Adrenal gland (tissue), 12 donors: ENCODE results near the gene PHF11. TPM values are rescaled to one million over a fixed set of nuclear protein-coding genes. Genes with fewer than 3 reads are reported as not detected.
A peak's percentile ranks its signal among the peaks of the same experiment; 100 is the strongest.

Experiments
- DNase-seq, 7 donors: peaks; one replicate each; pipeline ENCODE4 v3.0.0-alpha.2; 2019 to 2020
- H3K27ac ChIP-seq, 5 donors: fragments of 200-600 bp; sonication (generic) in 4 of 5; 1 replicate in 3 of 5; 2 replicates in 2 of 5; pipeline versions ENCODE4 v1.5.1 to v1.8.0; 2016 to 2020; ENCODE audit warnings: mild to moderate bottlenecking in 1 of 5
- H3K27me3 ChIP-seq: fragments of 200-600 bp; 2 replicates; pipeline ENCODE4 v1.8.0; 2021
- H3K36me3 ChIP-seq, 2 donors: fragments of 200-600 bp; replicated peaks in 1 of 2; 1 replicate in 1 of 2; 2 replicates in 1 of 2; pipeline versions ENCODE4 v1.5.1 to v1.8.0; 2018 to 2022
- H3K4me1 ChIP-seq, 2 donors: fragments of 200-600 bp; replicated peaks in 1 of 2; 1 replicate in 1 of 2; 2 replicates in 1 of 2; pipeline versions ENCODE4 v1.5.1 to v1.8.0; 2018 to 2021
- H3K4me3 ChIP-seq, 4 donors: fragments of 200-600 bp; sonication (generic) in 3 of 4; one replicate each; pipeline ENCODE4 v1.5.1; 2016 to 2018
- H3K9me3 ChIP-seq, 3 donors: fragments of 200-600 bp; sonication (generic) in 1 of 3; replicated peaks in 1 of 3; 1 replicate in 2 of 3; 2 replicates in 1 of 3; pipeline versions ENCODE4 v1.5.1 to v1.8.0; 2016 to 2021
- CTCF ChIP-seq, 6 experiments: fragments of 450-650 bp in 4 of 6; fragments of 200-600 bp in 2 of 6; sonication (generic) in 1 of 6; IDR thresholded peaks; 1 replicate in 5 of 6; 2 replicates in 1 of 6; pipeline versions ENCODE4 v1.5.1 to v1.8.0; 2016 to 2021; ENCODE audit warnings: antibody characterized with exemption in 6 of 6, mild to moderate bottlenecking in 2 of 6, moderate library complexity in 1 of 6
- POLR2A ChIP-seq, 2 donors: fragments of 450-650 bp; IDR thresholded peaks; one replicate each; pipeline ENCODE4 v1.6.1; 2017; ENCODE audit warnings: antibody characterized with exemption in 2 of 2, mild to moderate bottlenecking in 2 of 2, moderate library complexity in 1 of 2
- WGBS, 4 donors: extraction: QIAGEN DNeasy Blood & Tissue Kit in 2 of 4; methylation state at CpG; one replicate each; pipeline versions ENCODE4 v1.1.5 to v1.1.7; 2013 to 2017; 5-methylcytosine and 5-hydroxymethylcytosine counted together
- intact Hi-C, 2 donors: fragments of 100-400 bp; cut with DNase I; formaldehyde crosslinking; loops; one replicate each; pipeline versions ENCODE4 v1.14.1 to v1.15.0; 2022 to 2023
- polyA plus RNA-seq, 3 donors: library from polyadenylated mRNA; stranded (reverse); fragments of 200-250 nt in 2 of 3; fragments of 350-450 nt in 1 of 3; fragmentation: Illumina TruSeq in 1 of 3; extraction: RNeasy Lipid Tissue Mini Kit (QIAGEN cat#74804) in 1 of 3; gene quantifications; one replicate each; pipeline ENCODE4 v1.2.3, GENCODE V29; 2013 to 2014
- total RNA-seq, 9 donors: library from RNA; depleted of rRNA in 4 of 9; stranded (reverse); fragments of >200 nt in 4 of 9; fragments of 120-200 nt in 1 of 9; fragmentation: NEBNext Ultra II Directional in 1 of 9; extraction: Animal tissue kit (Norgen Biotek cat#: 25700) in 1 of 9; gene quantifications; one replicate each; pipeline versions ENCODE4 v1.1.0 to v1.2.4, GENCODE V29; 2013 to 2023
- donor health status: healthy with polysubstance abuse.
- donor health status: Bipolar disorder and iron deficiency.
- donor health status: DM: yes; HTN: yes; CAD: no.
- donor health status: DM: no; HTN: no; CAD: no.
- donor health status: DM: no; HTN: no; CAD: no.
- donor health status: DM: yes; HTN: yes; CAD: no.

The PHF11 gene
- total and polyA plus RNA-seq, 12 donors: 23.8 to 136 (median 64.2) TPM

GRCh38 chr13:49540552-49540951 lies 44.8 kb downstream of the PHF11 start:
- Histone ChIP-seq H3K36me3 (peaks cover 0 to 36% of the 10 kb centered on the region in 2 donors), H3K4me3 (peak overlapping the region in 1 of 4 donors; percentile 13), H3K4me1 (peaks cover 0 to 4% of the 10 kb centered on the region in 2 donors), H3K27me3 (no peaks in the 10 kb centered on the region), H3K27ac (peak overlapping the region in 3 of 5 donors; percentile 21 to 54 (median 47)), H3K9me3 (no peaks in the 10 kb centered on the region)
- no peak for DNase-seq
- intact Hi-C loops: no loop called here
- WGBS, 4 donors: 54 to 67% (median 62%) methylated on average over 7 of the region's 7 CpGs
- TF ChIP-seq CTCF (IDR thresholded peaks at IDR 0.05): no peak
- no peak for TF ChIP-seq POLR2A (IDR thresholded peaks at IDR 0.05)

- no peak for TF ChIP-seq POLR2A (IDR thresholded peaks at IDR 0.05)
- TF ChIP-seq CTCF (IDR thresholded peaks at IDR 0.05): no peak
- no peak overlapping the region for H3K27ac ChIP-seq
- DNase-seq: no peak
- H3K27me3 ChIP-seq: no peaks in the 10 kb centered on the region
- intact Hi-C loops: no loop called here
- H3K9me3 ChIP-seq: no peaks in the 10 kb centered on the region
- WGBS, 4 donors: 95 to 98% (median 98%) methylated on average over 3 of the region's 3 CpGs
- peaks cover 0 to 4% of the 10 kb centered on the region in 2 donors for H3K4me1 ChIP-seq
- no peak overlapping the region for H3K4me3 ChIP-seq
- peaks cover 0 to 56% of the 10 kb centered on the region in 2 donors for H3K36me3 ChIP-seq
Observed at GRCh38 chr13:49543656-49544055, 47.9 kb downstream of the PHF11 start.

GRCh38 chr13:49545661-49546060 lies 49.9 kb downstream of the PHF11 start:
- Histone ChIP-seq H3K4me3 (no peak overlapping the region), H3K27ac (no peak overlapping the region), H3K9me3 (no peaks in the 10 kb centered on the region), H3K27me3 (no peaks in the 10 kb centered on the region), H3K36me3 (peaks cover 0 to 67% of the 10 kb centered on the region in 2 donors), H3K4me1 (peaks cover 0 to 4% of the 10 kb centered on the region in 2 donors)
- TF ChIP-seq POLR2A (IDR thresholded peaks at IDR 0.05) (no peak), CTCF (IDR thresholded peaks at IDR 0.05) (no peak)
- no peak for DNase-seq
- WGBS, 4 donors: 83 to 92% (median 87%) methylated on average over 4 of the region's 4 CpGs
- intact Hi-C loops: no loop called here

- Histone ChIP-seq H3K4me1 (no peaks in the 10 kb centered on the region), H3K27me3 (no peaks in the 10 kb centered on the region), H3K27ac (no peak overlapping the region), H3K36me3 (peaks cover 0 to 59% of the 10 kb centered on the region in 2 donors), H3K9me3 (no peaks in the 10 kb centered on the region), H3K4me3 (no peak overlapping the region)
- 96 to 100% (median 98%) methylated on average over 9 of the region's 9 CpGs for WGBS, 4 donors
- intact Hi-C loops: no loop called here
- TF ChIP-seq POLR2A (IDR thresholded peaks at IDR 0.05) (no peak), CTCF (IDR thresholded peaks at IDR 0.05) (no peak)
- no peak for DNase-seq
Observed at GRCh38 chr13:49546561-49546960, 50.8 kb downstream of the PHF11 start.
